ENCODE data around the gene GAB2. TPM values are rescaled to one million over a fixed set of nuclear protein-coding genes. Genes with fewer than 3 reads are reported as not detected.

GAB2 gene
- total RNA-seq, 1 experiment from 2014 or later = 10.0 TPM

- CTCF ChIA-PET = no interaction called here
These were observed 167.5 kb downstream of the GAB2 start for GRCh38 chr11:78250099-78250498.

GRCh38 chr11:78248903-78249302, 168.7 kb downstream of the GAB2 start:
- H3K4me1 ChIP-seq (ENCODE audit: control insufficient read depth, insufficient read depth, low read length) = no peaks in the 10 kb centered on the region
- H3K9me3 ChIP-seq (ENCODE audit: control insufficient read depth, insufficient read depth, low read depth, low read length) = no peaks in the 10 kb centered on the region
- TF ChIP-seq TCF7L2 (IDR thresholded peaks at IDR 0.05; ENCODE audit: low read depth, low read length) = no peak
- TF ChIP-seq REST (IDR thresholded peaks at IDR 0.05; ENCODE audit: insufficient read depth in 1 of 2, low read depth in 2 of 2, low read length in 1 of 2) = no peak
- no peak for TF ChIP-seq SIN3A (IDR thresholded peaks at IDR 0.05; ENCODE audit: borderline replicate concordance, insufficient read depth, low read depth, low read length)
- TF ChIP-seq POLR2AphosphoS5 (IDR thresholded peaks at IDR 0.05; ENCODE audit: low read depth, low read length) = no peak
- no peak for TF ChIP-seq CTCF (IDR thresholded peaks at IDR 0.05)
- intact Hi-C loops (cut with micrococcal nuclease; ENCODE audit: unreplicated experiment) = no loop called here
- no peak overlapping the region for H3K27ac ChIP-seq (ENCODE audit: low read length)
- no TSS peak for BruUV-seq (replicated peaks)
- no peak for ATAC-seq
- H3K36me3 ChIP-seq (ENCODE audit: control insufficient read depth, insufficient read depth, low read length) = no peaks in the 10 kb centered on the region
- ChIA-PET POLR2A (no interaction called here), CTCF (interaction anchor here (0.6 kb wide), 1 partner anchor 19 kb away, joined by 4 read pairs; no protein-coding TSS in a partner anchor)
- no peak for DNase-seq (ENCODE audit: low read depth, low spot score)
- no peak overlapping the region for H3K4me3 ChIP-seq (ENCODE audit: low read depth in 2 of 2, low read length in 2 of 2)
- in situ Hi-C loops (cut with HindIII; ENCODE audit: low pct_unique_long_range_greater_than_20kb, low sequenced_read_pairs) = no loop called here
- no peaks in the 10 kb centered on the region for H3K27me3 ChIP-seq (ENCODE audit: control insufficient read depth, insufficient read depth, low read length)

More at GRCh38 chr11:78250099-78250498, 167.5 kb downstream of the GAB2 start:
- Histone ChIP-seq H3K4me3 (ENCODE audit: low read depth in 2 of 2, low read length in 2 of 2) (no peak overlapping the region), H3K27ac (ENCODE audit: low read length) (no peak overlapping the region), H3K27me3 (ENCODE audit: control insufficient read depth, insufficient read depth, low read length) (no peaks in the 10 kb centered on the region), H3K4me1 (ENCODE audit: control insufficient read depth, insufficient read depth, low read length) (no peaks in the 10 kb centered on the region), H3K36me3 (ENCODE audit: control insufficient read depth, insufficient read depth, low read length) (no peaks in the 10 kb centered on the region), H3K9me3 (ENCODE audit: control insufficient read depth, insufficient read depth, low read depth, low read length) (no peaks in the 10 kb centered on the region)
- in situ Hi-C loops (cut with HindIII; ENCODE audit: low pct_unique_long_range_greater_than_20kb, low sequenced_read_pairs) = no loop called here
- no peak for DNase-seq (ENCODE audit: low read depth, low spot score)
- intact Hi-C loops (cut with micrococcal nuclease; ENCODE audit: unreplicated experiment) = no loop called here
- POLR2A ChIA-PET = no interaction called here
- ATAC-seq = no peak
- no TSS peak for BruUV-seq (replicated peaks)
- TF ChIP-seq SIN3A (IDR thresholded peaks at IDR 0.05; ENCODE audit: borderline replicate concordance, insufficient read depth, low read depth, low read length) (no peak), CTCF (IDR thresholded peaks at IDR 0.05) (no peak), REST (IDR thresholded peaks at IDR 0.05; ENCODE audit: insufficient read depth in 1 of 2, low read depth in 2 of 2, low read length in 1 of 2) (no peak), TCF7L2 (IDR thresholded peaks at IDR 0.05; ENCODE audit: low read depth, low read length) (no peak), POLR2AphosphoS5 (IDR thresholded peaks at IDR 0.05; ENCODE audit: low read depth, low read length) (no peak)
